ENCODE measurements around the gene AQP5. TPM values are rescaled to one million over a fixed set of nuclear protein-coding genes. Genes with fewer than 3 reads are reported as not detected.

AQP5 gene
- total RNA-seq, 2 donors from 2014 or later, result 2.1 TPM; not detected in 1

- peaks cover 6% of the 10 kb centered on the region for H3K36me3 ChIP-seq
- no peak for DNase-seq (ENCODE audit: low spot score)
- H3K4me3 ChIP-seq, result no peak overlapping the region
- no peak for TF ChIP-seq CTCF (IDR thresholded peaks at IDR 0.05)
- no peaks in the 10 kb centered on the region for H3K9me3 ChIP-seq
- no peaks in the 10 kb centered on the region for H3K4me1 ChIP-seq
- no peak overlapping the region for H3K27ac ChIP-seq
- H3K27me3 ChIP-seq, result no peaks in the 10 kb centered on the region
These were observed 36.8 kb downstream of the AQP5 start for GRCh38 chr12:49998453-49998852.

DNA sequence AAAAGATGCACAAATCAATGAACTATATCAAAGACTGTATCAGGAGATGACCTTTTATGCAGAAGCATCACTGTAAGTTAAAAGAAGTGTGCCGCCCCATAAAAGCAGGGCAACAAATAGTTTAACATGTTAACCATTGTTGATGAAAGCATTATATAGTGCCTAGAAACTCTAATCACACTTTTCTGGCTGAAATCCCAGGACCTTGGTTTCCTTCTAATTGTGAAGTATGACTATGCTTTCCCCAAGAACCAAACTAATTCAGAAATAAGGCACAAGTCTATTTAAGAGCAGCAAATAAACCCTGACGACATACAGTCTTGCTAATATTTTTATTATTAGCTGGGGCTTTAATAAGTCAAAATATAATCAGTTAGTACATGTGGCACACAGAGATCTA, 41.9 kb downstream of the AQP5 start:
- H3K27ac ChIP-seq, result no peak overlapping the region
- H3K4me1 ChIP-seq, result no peaks in the 10 kb centered on the region
- no peak for TF ChIP-seq CTCF (IDR thresholded peaks at IDR 0.05)
- no peaks in the 10 kb centered on the region for H3K36me3 ChIP-seq
- DNase-seq (ENCODE audit: low spot score), result no peak
- H3K4me3 ChIP-seq, result no peak overlapping the region
- H3K27me3 ChIP-seq, result no peaks in the 10 kb centered on the region
- no peaks in the 10 kb centered on the region for H3K9me3 ChIP-seq

DNA sequence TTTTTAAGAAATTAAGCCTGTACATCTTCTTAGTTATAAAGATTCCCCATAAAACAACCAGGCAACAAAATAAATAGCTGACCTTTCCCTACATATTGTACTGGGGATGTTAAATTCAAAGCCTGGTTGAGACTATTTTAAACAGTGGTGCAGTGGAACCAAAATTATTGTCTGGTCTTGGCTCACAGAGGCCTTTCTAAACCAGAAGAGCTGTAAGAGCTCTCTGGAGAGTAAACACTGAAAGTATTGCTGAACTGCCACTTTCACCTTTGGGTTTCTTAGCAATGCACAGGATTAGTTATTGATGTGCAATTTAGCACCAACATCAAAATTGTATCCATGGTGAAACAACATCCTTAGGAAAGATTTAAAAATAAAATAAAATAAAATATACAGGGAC, 43.0 kb downstream of the AQP5 start:
- H3K27me3 ChIP-seq, result no peaks in the 10 kb centered on the region
- no peak overlapping the region for H3K4me3 ChIP-seq
- H3K9me3 ChIP-seq, result no peaks in the 10 kb centered on the region
- no peak for DNase-seq (ENCODE audit: low spot score)
- no peaks in the 10 kb centered on the region for H3K36me3 ChIP-seq
- no peak for TF ChIP-seq CTCF (IDR thresholded peaks at IDR 0.05)
- no peaks in the 10 kb centered on the region for H3K4me1 ChIP-seq
- no peak overlapping the region for H3K27ac ChIP-seq

DNA sequence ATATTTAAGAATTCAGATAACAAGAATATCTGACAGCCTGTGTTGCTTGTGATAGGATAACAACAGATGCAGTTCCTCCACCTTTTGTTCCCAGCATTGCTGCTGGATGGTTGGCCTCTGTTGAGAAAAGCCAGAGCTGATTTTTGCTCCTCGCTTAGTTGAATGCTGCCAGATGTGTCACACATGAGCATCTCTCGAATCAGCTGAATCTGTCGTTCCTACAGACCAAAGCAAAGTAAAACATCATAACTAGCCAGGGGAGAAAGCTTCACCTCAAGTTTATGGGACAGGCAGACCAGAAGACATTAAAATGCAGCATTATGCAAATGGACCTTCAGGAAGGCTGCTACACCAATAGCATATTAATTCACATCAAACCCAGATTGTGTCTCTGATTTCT, 43.5 kb downstream of the AQP5 start:
- Histone ChIP-seq H3K36me3 (no peaks in the 10 kb centered on the region), H3K27me3 (no peaks in the 10 kb centered on the region), H3K4me3 (no peak overlapping the region), H3K9me3 (no peaks in the 10 kb centered on the region), H3K27ac (no peak overlapping the region), H3K4me1 (no peaks in the 10 kb centered on the region)
- DNase-seq (ENCODE audit: low spot score), result no peak
- TF ChIP-seq CTCF (IDR thresholded peaks at IDR 0.05), result no peak

- Histone ChIP-seq H3K36me3 (no peaks in the 10 kb centered on the region), H3K9me3 (no peaks in the 10 kb centered on the region), H3K27me3 (no peaks in the 10 kb centered on the region), H3K27ac (no peak overlapping the region), H3K4me3 (no peak overlapping the region), H3K4me1 (no peaks in the 10 kb centered on the region)
- DNase-seq (ENCODE audit: low spot score), result no peak
- no peak for TF ChIP-seq CTCF (IDR thresholded peaks at IDR 0.05)
These were observed 44.6 kb downstream of the AQP5 start for GRCh38 chr12:50006280-50006679.

DNA sequence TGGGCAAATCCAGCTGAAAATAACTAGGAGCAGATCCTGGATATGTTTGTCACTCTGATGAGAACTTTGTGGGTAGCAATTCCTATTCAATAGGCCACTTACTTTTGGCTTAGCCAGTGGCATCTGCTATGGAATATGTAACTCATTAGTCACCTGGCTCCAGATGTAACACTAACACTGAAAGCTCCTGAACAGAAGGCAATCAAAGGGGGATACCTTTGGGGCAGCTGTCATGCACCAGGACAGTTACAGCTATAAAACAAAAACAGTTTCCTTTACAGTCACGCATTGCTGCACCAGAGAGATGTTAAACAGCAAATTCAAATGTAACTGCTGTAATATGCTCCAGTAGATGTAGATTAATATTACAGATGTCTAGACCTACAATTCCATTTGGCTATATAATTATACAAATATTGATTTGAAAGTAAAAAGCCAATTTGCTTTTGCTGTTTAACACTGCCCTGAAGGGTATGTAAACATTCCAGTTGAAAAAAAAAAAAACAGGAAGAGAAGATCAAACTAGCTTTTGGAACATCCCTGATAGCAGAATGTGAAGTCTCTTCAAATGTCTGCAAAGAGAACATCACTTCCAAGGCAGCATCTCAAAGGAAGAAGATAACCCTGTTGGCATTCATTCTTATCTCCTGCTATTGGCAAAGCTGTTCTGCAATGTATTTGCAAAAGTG, 45.2 kb downstream of the AQP5 start:
- Histone ChIP-seq H3K4me3 (no peak overlapping the region), H3K27ac (no peak overlapping the region), H3K4me1 (no peaks in the 10 kb centered on the region), H3K36me3 (no peaks in the 10 kb centered on the region), H3K27me3 (no peaks in the 10 kb centered on the region), H3K9me3 (no peaks in the 10 kb centered on the region)
- DNase-seq (ENCODE audit: low spot score), result no peak
- no peak for TF ChIP-seq CTCF (IDR thresholded peaks at IDR 0.05)
